Heart right ventricle (tissue), 16 donors: ENCODE measurements around the gene SKIDA1. TPM values are rescaled to one million over a fixed set of nuclear protein-coding genes. Genes with fewer than 3 reads are reported as not detected.

Experiments used
- ATAC-seq, 8 donors: fragments of 200-7000 bp; cut with Tn5 transposase; one replicate each; pipeline ENCODE4 v1.9.1; 2020; ENCODE audit warnings: mild to moderate bottlenecking in 8 of 8, moderate library complexity in 8 of 8, moderate number of reproducible peaks in 1 of 8
- DNase-seq, 2 donors: peaks; one replicate each; pipeline ENCODE4 v3.0.0-alpha.2; 2020
- H3K27ac ChIP-seq, 10 donors: fragments of 200-600 bp; sonication (generic) in 2 of 10; one replicate each; pipeline versions ENCODE4 v1.5.0 to v1.8.0; 2020 to 2022; ENCODE audit warnings: mild to moderate bottlenecking in 3 of 10
- H3K27me3 ChIP-seq, 7 donors: fragments of 200-600 bp; one replicate each; pipeline ENCODE4 v1.8.0; 2021 to 2022; ENCODE audit warnings: mild to moderate bottlenecking in 2 of 7
- H3K36me3 ChIP-seq, 9 donors: fragments of 200-600 bp; sonication (generic) in 1 of 9; one replicate each; pipeline versions ENCODE4 v1.5.0 to v1.8.0; 2020 to 2022; ENCODE audit warnings: mild to moderate bottlenecking in 2 of 9
- H3K4me1 ChIP-seq, 9 donors: fragments of 200-600 bp; sonication (generic) in 1 of 9; one replicate each; pipeline versions ENCODE4 v1.5.0 to v1.8.0; 2020 to 2022; ENCODE audit warnings: mild to moderate bottlenecking in 4 of 9
- H3K4me3 ChIP-seq, 10 donors: fragments of 200-600 bp; sonication (generic) in 2 of 10; one replicate each; pipeline versions ENCODE4 v1.5.0 to v1.8.0; 2020 to 2022; ENCODE audit warnings: mild to moderate bottlenecking in 7 of 10, moderate library complexity in 2 of 10
- H3K9me3 ChIP-seq, 11 donors: fragments of 200-600 bp in 10 of 11; sonication (generic) in 2 of 11; one replicate each; pipeline versions ENCODE4 v1.5.0 to v1.8.0; 2013 to 2022; ENCODE audit warnings: mild to moderate bottlenecking in 2 of 11, control low read depth in 1 of 11, moderate library complexity in 1 of 11
- whole genome bisulfite sequencing, 2 donors: extraction: QIAGEN DNeasy Blood & Tissue Kit; methylation state at CpG; one replicate each; pipeline ENCODE4 v1.1.7; 2013; ENCODE audit warnings: inconsistent platforms in 1 of 2; 5-methylcytosine and 5-hydroxymethylcytosine counted together
- intact Hi-C, 10 donors: fragments of 100-400 bp; cut with DNase I; formaldehyde crosslinking; loops; one replicate each; pipeline versions ENCODE4 v1.11.1 to v1.14.2; 2022
- polyA plus RNA-seq, 2 donors: library from polyadenylated mRNA; stranded (reverse); fragments of 200-250 nt; gene quantifications; one replicate each; pipeline ENCODE4 v1.2.3, GENCODE V29; 2013
- total RNA-seq, 10 donors: library from RNA; stranded (reverse); fragmentation: NEBNext Ultra II Directional in 3 of 10; extraction: Animal tissue kit (Norgen Biotek cat#: 25700) in 3 of 10; gene quantifications; one replicate each; pipeline versions ENCODE4 v1.2.1 to v1.2.4, GENCODE V29; 2021 to 2023
- TF ChIP-seq, protein P1 (sequence below), 9 donors: fragments of 200-600 bp; sonication (generic) in 2 of 9; IDR thresholded peaks; one replicate each; pipeline versions ENCODE4 v1.5.0 to v1.8.0; 2021 to 2022; ENCODE audit warnings: antibody characterized with exemption in 9 of 9, mild to moderate bottlenecking in 5 of 9, moderate library complexity in 1 of 9
- donor health status: Arrhythmogenic right ventricular cardiomyopathy.
- donor health status: ischemic (EF 13 %, LVEDD 7.1; RV severe dilation, severe dysfunction).
- donor health status: healthy with polysubstance abuse.
- donor health status: DM: no; HTN: yes; CAD: no.
- donor health status: DM: no; HTN: no; CAD: no.
- donor health status: ischemic (EF 25% LVEDD 6.9; RV normal size, moderate dysfunction).
- donor health status: ischemic (EF 25% LVEDD 5.7; RV mildly dilated, moderate dysfunction).
- donor health status: healthy.
- donor health status: DM: yes; HTN: yes; CAD: no.
- donor health status: Ischemic cardiomyopathy.
- donor health status: ischemic (EF 35%, LVEDD 5.7; RV mildly dilated, moderate dysfunction).
- donor health status: nonischemic (EF 11% LVEDD 7.7; RV severe dilation, severe dysfunction).
- donor health status: DM: yes; HTN: yes; CAD: no.
- donor health status: PGD.
- donor health status: ischemic (EF 29% LVEDD 5.4; RV normal size, mild dysfunction).
- donor health status: nonischemic (EF 23%, LVEDD 6.1; RV moderate dilation, normal function).

The SKIDA1 gene
- total and polyA plus RNA-seq, 12 donors: 0.23 to 6.4 (median 2.6) TPM

DNA sequence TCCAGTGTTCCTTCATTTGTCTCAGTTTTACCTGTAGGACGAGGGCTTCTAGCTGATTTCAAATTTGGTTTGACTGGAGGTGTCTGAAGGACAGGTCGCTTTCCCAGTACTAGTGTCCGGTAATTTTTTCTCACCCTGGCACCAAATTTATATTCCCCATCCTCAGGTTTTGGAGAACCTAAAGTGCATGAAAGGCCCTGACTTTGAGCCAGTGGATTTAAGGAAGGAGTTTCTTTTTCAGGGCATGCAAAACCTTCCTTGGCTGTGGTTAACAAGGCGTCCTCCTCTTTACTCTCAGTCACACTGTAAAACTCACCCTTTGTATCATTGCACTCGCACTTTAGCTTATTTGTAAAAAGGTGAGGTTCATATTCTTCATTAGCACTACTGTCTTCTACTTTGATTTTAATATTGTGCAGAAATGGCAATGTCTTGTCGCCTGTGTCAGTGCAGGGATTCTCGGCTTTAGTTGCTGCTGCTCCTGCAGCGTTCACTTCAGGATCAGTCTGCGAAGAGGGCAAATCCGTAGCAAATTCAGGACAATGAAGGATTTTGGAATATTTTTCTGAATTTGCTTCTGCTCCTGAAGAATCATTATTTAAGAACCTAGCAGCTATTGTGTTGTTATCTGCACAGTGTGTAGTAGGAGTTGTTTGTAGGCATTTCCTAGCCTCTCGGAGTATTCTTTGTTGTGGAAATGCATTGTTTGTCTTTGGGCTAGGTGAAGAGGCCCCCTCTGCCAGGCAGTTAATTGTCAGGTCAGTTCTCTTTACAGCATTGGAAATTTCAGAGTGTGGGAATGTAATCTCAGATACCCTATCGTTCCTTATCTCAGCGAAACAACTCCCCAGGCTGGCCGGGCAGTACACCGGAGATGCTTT is 9.9 kb downstream of the SKIDA1 start:
- TF ChIP-seq, protein P1, sequence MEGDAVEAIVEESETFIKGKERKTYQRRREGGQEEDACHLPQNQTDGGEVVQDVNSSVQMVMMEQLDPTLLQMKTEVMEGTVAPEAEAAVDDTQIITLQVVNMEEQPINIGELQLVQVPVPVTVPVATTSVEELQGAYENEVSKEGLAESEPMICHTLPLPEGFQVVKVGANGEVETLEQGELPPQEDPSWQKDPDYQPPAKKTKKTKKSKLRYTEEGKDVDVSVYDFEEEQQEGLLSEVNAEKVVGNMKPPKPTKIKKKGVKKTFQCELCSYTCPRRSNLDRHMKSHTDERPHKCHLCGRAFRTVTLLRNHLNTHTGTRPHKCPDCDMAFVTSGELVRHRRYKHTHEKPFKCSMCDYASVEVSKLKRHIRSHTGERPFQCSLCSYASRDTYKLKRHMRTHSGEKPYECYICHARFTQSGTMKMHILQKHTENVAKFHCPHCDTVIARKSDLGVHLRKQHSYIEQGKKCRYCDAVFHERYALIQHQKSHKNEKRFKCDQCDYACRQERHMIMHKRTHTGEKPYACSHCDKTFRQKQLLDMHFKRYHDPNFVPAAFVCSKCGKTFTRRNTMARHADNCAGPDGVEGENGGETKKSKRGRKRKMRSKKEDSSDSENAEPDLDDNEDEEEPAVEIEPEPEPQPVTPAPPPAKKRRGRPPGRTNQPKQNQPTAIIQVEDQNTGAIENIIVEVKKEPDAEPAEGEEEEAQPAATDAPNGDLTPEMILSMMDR (IDR thresholded peaks at IDR 0.05): no peak
- no peaks in the 10 kb centered on the region for H3K36me3 ChIP-seq
- peak overlapping the region; percentile 39 to 72 (median 62) for H3K4me3 ChIP-seq
- ATAC-seq (peak in 2 of 8 donors; percentile 1 to 2), DNase-seq (no peak)
- WGBS, 2 donors: 33 to 49% methylated on average over 15 of the region's 15 CpGs
- H3K27ac ChIP-seq: peak overlapping the region in 9 of 10 donors; percentile 16 to 93 (median 59)
- intact Hi-C loops: loop anchor here in 3 of 10 donors (2.0 to 10.0 kb wide), 4 partner anchors 17 to 809 kb away; partner anchors contain the start of gene BMI1 (in 1 of the 3)
- H3K4me1 ChIP-seq: peaks cover 0 to 55% (median 35%) of the 10 kb centered on the region in 9 donors
- peaks cover 0 to 92% (median 0%) of the 10 kb centered on the region in 7 donors for H3K27me3 ChIP-seq
- H3K9me3 ChIP-seq: no peaks in the 10 kb centered on the region

GRCh38 chr10:21514818-21515351 is 10.6 kb downstream of the SKIDA1 start:
- Histone ChIP-seq H3K4me1 (peaks cover 0 to 50% (median 33%) of the 10 kb centered on the region in 9 donors), H3K27ac (no peak overlapping the region), H3K27me3 (peaks cover 0 to 94% (median 0%) of the 10 kb centered on the region in 7 donors), H3K9me3 (no peaks in the 10 kb centered on the region), H3K4me3 (peak overlapping the region in 9 of 10 donors; percentile 50 to 72 (median 63)), H3K36me3 (no peaks in the 10 kb centered on the region)
- DNase-seq (no peak), ATAC-seq (no peak)
- intact Hi-C loops: loop anchor here in 2 of 10 donors (5.0 to 10.0 kb wide), 2 partner anchors 212 to 810 kb away; partner anchors contain the start of gene BMI1 (in 1 of the 2)
- TF ChIP-seq, protein P1 (IDR thresholded peaks at IDR 0.05): no peak
- 51 to 69% methylated on average over 10 of the region's 10 CpGs for WGBS, 2 donors

DNA sequence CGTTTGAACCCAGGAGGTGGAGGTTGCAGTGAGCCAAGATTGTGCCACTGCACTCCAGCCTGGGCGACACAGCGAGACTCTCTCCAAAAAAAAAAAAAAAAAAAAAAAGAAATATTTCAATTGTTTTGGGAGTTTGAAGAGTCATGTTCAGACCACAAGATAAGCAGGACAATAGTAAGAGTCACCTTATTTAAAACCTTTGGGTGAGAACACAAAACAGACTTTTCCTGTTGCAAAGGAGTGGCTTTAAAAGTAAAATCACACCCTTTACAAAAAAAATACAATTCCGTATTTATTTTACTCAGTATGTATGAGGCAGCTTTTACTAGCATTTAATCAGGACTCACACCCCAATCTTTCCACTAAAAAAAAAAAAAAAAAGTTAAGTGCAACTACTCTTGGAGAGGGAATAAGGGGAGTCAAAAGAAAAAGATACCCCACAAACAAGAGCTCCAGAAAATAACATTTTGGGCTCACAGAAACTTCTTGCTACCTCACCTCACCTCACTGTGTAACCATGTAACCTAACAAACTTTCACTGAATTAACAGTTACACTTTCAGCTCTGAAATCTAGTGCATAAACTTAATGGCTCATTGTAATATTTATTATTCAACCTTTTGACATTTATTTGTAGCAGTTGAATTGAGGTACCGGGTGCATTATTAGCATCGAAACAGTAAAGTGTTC is 11.2 kb downstream of the SKIDA1 start:
- Histone ChIP-seq H3K4me3 (peak overlapping the region in 6 of 10 donors; percentile 50 to 68 (median 62)), H3K36me3 (no peaks in the 10 kb centered on the region), H3K9me3 (no peaks in the 10 kb centered on the region), H3K4me1 (peaks cover 0 to 44% (median 27%) of the 10 kb centered on the region in 9 donors), H3K27me3 (peaks cover 0 to 88% (median 0%) of the 10 kb centered on the region in 7 donors), H3K27ac (no peak overlapping the region)
- 60 to 79% methylated on average over 6 of the region's 6 CpGs for WGBS, 2 donors
- intact Hi-C loops: loop anchor here in 1 of 10 donors (10.0 kb wide), 1 partner anchor 811 kb away; the partner anchor contains the start of gene BMI1
- no peak for ATAC-seq
- DNase-seq: no peak
- TF ChIP-seq, protein P1 (IDR thresholded peaks at IDR 0.05): no peak

DNA sequence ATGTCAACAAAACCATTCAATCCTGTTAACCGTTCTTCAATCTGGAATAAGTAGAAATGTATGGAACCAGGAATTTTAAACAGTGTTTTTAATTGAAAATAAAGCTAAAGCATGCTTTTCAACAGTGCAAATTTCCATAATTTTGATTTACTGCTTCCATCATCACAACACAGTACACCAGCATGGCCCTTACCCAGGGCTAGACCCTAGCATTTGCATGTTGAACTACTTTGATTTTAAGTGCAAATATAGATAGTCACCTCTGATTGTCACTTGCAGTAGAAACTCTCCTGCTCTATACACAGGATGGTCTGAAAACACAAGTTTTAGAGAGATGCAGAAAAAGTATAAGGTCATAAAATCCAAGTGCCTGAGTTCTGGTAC is 12.1 kb downstream of the SKIDA1 start:
- intact Hi-C loops: loop anchor here in 1 of 10 donors (10.0 kb wide), 1 partner anchor 811 kb away; the partner anchor contains the start of gene BMI1
- Histone ChIP-seq H3K4me3 (no peak overlapping the region), H3K27ac (no peak overlapping the region), H3K9me3 (no peaks in the 10 kb centered on the region), H3K36me3 (no peaks in the 10 kb centered on the region), H3K4me1 (peaks cover 0 to 37% (median 22%) of the 10 kb centered on the region in 9 donors), H3K27me3 (peaks cover 0 to 80% (median 0%) of the 10 kb centered on the region in 7 donors)
- DNase-seq (no peak), ATAC-seq (no peak)
- 88 to 98% methylated on average over 1 of the region's 1 CpG for WGBS, 2 donors
- TF ChIP-seq, protein P1 (IDR thresholded peaks at IDR 0.05): no peak
